HEK293 (cell line): Measurements from ENCODE around the gene COL15A1.

Experiments used
- CTCF ChIP-seq: fragments of 450-650 bp; formaldehyde crosslinking; IDR thresholded peaks from 2 replicates; pipeline ENCODE4 v1.5.1; 2016; ENCODE audit warnings: missing biosample characterization, missing genetic modification characterization
- REST ChIP-seq: fragments of 450-650 bp; formaldehyde crosslinking; IDR thresholded peaks from 2 replicates; pipeline ENCODE4 v1.5.1; 2016; ENCODE audit warnings: missing biosample characterization, missing genetic modification characterization
- TCF7L2 ChIP-seq: IDR thresholded peaks from 2 replicates; pipeline ENCODE4 v1.6.1; 2011; ENCODE audit warnings: low read depth, mild to moderate bottlenecking, inconsistent platforms, low read length, moderate library complexity, borderline replicate concordance
- ZBTB11 ChIP-seq: fragments of 450-650 bp; formaldehyde crosslinking; conservative IDR thresholded peaks from 2 replicates; pipeline ENCODE4 v1.5.1; 2016; ENCODE audit warnings: low read depth, missing biosample characterization, missing genetic modification characterization
- ZNF433 ChIP-seq: fragments of 450-650 bp; formaldehyde crosslinking; IDR thresholded peaks from 2 replicates; pipeline ENCODE4 v1.5.1; 2016; ENCODE audit warnings: missing biosample characterization, missing genetic modification characterization, low read depth
- ZNF510 ChIP-seq: fragments of 450-650 bp; formaldehyde crosslinking; IDR thresholded peaks from 2 replicates; pipeline ENCODE4 v1.5.1; 2018; ENCODE audit warnings: mild to moderate bottlenecking, missing genetic modification characterization, missing biosample characterization; ENCODE audit not compliant: insufficient replicate concordance
- ZNF558 ChIP-seq: fragments of 450-650 bp; formaldehyde crosslinking; IDR thresholded peaks from 2 replicates; pipeline ENCODE4 v1.5.1; 2016; ENCODE audit warnings: missing biosample characterization, missing genetic modification characterization
- ZNF561 ChIP-seq: fragments of 450-650 bp; IDR thresholded peaks from 2 replicates; pipeline ENCODE4 v1.5.1; 2018; ENCODE audit warnings: missing biosample characterization, missing genetic modification characterization, borderline replicate concordance
- ZNF791 ChIP-seq: fragments of 450-650 bp; formaldehyde crosslinking; IDR thresholded peaks from 2 replicates; pipeline ENCODE4 v1.5.1; 2016; ENCODE audit warnings: missing biosample characterization, missing genetic modification characterization
- TF ChIP-seq, protein P1 (sequence below): IDR thresholded peaks from 2 replicates; pipeline ENCODE4 v1.6.1; 2011; ENCODE audit warnings: mild to moderate bottlenecking, low read depth, low read length, borderline replicate concordance

- TF ChIP-seq REST (tag by site-specific recombination) (no peak), ZNF561 (no peak), ZNF433 (tag by site-specific recombination) (no peak), TCF7L2 (no peak), ZNF558 (tag by site-specific recombination) (no peak), CTCF (tag by site-specific recombination) (no peak), ZNF510 (tag by site-specific recombination) (no peak), ZNF791 (tag by site-specific recombination) (no peak), ZBTB11 (no peak)
- TF ChIP-seq, protein P1, sequence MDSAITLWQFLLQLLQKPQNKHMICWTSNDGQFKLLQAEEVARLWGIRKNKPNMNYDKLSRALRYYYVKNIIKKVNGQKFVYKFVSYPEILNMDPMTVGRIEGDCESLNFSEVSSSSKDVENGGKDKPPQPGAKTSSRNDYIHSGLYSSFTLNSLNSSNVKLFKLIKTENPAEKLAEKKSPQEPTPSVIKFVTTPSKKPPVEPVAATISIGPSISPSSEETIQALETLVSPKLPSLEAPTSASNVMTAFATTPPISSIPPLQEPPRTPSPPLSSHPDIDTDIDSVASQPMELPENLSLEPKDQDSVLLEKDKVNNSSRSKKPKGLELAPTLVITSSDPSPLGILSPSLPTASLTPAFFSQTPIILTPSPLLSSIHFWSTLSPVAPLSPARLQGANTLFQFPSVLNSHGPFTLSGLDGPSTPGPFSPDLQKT: no peak
Observed at GRCh38 chr9:98917746-98918487, 25.8 kb upstream of the COL15A1 start.
